ENCODE measurements around the gene ACTR8. TPM values are rescaled to one million over a fixed set of nuclear protein-coding genes. Genes with fewer than 3 reads are reported as not detected.

The ACTR8 gene
- polyA plus RNA-seq, 1 donor (not counting 4 experiments of a cell fraction or from before 2014, with no cell fraction given): 28.8 TPM

DNA sequence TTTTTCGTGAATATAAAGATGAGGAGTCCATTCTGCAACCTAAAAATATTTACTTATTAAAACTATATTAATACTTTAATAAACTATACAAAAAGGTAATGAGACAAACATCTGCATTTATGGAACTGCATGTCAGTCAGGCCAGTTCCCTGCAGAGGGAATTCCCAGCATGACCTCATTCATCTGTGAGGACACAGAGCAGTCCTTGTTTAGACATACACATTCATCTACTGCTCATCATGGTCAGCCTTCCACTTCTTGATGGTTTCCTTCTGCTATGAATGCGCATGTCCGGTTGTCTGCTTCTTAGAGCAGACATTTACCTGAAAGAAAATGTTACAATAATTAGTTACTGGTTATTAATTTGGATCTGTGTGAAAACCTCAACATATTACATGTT, 3.3 kb upstream of the ACTR8 start:
- Histone ChIP-seq H4K20me1 (ENCODE audit: control insufficient read depth, extremely low read depth, insufficient read depth, low read length) (no peaks in the 10 kb centered on the region), H3K9ac (ENCODE audit: control insufficient read depth, extremely low read depth, insufficient read depth, low read length) (no peak overlapping the region), H3K36me3 (ENCODE audit: control insufficient read depth in 2 of 2, extremely low read depth in 1 of 2, insufficient read depth in 2 of 2, low read length in 2 of 2) (peaks cover 0 to 8% of the 10 kb centered on the region in 2 experiments), H2AFZ (ENCODE audit: control insufficient read depth, low read length) (no peak overlapping the region), H3K9me1 (ENCODE audit: control insufficient read depth, extremely low read depth, insufficient read depth, low read length) (peaks cover 4% of the 10 kb centered on the region), H3K4me1 (ENCODE audit: control insufficient read depth, extremely low read depth, insufficient read depth, low read length) (peaks cover 13% of the 10 kb centered on the region), H3K4me2 (ENCODE audit: control insufficient read depth, extremely low read depth, insufficient read depth, low read depth, low read length) (no peak overlapping the region), H3K27me3 (ENCODE audit: control insufficient read depth, extremely low read depth, insufficient read depth, low read length) (no peaks in the 10 kb centered on the region), H3K27ac (ENCODE audit: control insufficient read depth, insufficient read depth, low read length) (no peak overlapping the region), H3K9me3 (ENCODE audit: control insufficient read depth, low read depth, low read length) (no peaks in the 10 kb centered on the region), H3K79me2 (ENCODE audit: control insufficient read depth, insufficient read depth, low read length) (peaks cover 35% of the 10 kb centered on the region), H3K4me3 (ENCODE audit: control insufficient read depth in 2 of 3, extremely low read depth in 1 of 3, insufficient read depth in 2 of 3, low read depth in 1 of 3, low read length in 3 of 3) (no peak overlapping the region)
- dilution Hi-C loops (cut with MboI; ENCODE audit: extremely low pct_ligation_motif_present, low sequenced_read_pairs): no loop called here
- FAIRE-seq (no peak), DNase-seq (ENCODE audit: low read depth, low spot score) (no peak)
- TF ChIP-seq, protein P1, sequence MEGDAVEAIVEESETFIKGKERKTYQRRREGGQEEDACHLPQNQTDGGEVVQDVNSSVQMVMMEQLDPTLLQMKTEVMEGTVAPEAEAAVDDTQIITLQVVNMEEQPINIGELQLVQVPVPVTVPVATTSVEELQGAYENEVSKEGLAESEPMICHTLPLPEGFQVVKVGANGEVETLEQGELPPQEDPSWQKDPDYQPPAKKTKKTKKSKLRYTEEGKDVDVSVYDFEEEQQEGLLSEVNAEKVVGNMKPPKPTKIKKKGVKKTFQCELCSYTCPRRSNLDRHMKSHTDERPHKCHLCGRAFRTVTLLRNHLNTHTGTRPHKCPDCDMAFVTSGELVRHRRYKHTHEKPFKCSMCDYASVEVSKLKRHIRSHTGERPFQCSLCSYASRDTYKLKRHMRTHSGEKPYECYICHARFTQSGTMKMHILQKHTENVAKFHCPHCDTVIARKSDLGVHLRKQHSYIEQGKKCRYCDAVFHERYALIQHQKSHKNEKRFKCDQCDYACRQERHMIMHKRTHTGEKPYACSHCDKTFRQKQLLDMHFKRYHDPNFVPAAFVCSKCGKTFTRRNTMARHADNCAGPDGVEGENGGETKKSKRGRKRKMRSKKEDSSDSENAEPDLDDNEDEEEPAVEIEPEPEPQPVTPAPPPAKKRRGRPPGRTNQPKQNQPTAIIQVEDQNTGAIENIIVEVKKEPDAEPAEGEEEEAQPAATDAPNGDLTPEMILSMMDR (optimal IDR thresholded peaks at IDR 0.05 in 1 of 3, IDR thresholded peaks at IDR 0.05 in 1 of 3, conservative IDR thresholded peaks at IDR 0.05 in 1 of 3; ENCODE audit: extremely low read depth in 1 of 3, insufficient read depth in 2 of 3, low read length in 3 of 3): no peak
- TF ChIP-seq EZH2 (IDR thresholded peaks at IDR 0.05; ENCODE audit: low read length): no peak

DNA sequence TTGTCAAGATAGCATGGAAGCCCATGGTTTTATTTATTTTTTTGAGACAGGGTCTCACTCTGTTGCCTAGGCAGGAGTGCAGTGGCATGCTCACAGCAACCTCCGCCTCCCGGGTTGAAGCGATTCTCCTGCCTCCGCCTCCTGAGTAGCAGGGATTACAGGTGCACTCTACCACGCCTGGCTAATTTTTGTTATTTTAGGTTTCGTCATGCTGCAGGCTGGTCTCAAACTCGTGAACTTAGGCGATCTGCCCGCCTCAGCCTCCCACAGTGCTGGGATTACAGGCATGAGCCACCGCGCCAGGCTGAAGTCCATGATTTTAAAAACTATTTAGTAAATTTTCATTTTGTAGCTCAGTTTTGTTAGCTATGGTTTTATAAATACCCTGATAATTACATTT, 2.7 kb upstream of the ACTR8 start:
- Histone ChIP-seq H3K9me3 (ENCODE audit: control insufficient read depth, low read depth, low read length) (no peaks in the 10 kb centered on the region), H3K79me2 (ENCODE audit: control insufficient read depth, insufficient read depth, low read length) (peaks cover 29% of the 10 kb centered on the region), H3K9me1 (ENCODE audit: control insufficient read depth, extremely low read depth, insufficient read depth, low read length) (no peaks in the 10 kb centered on the region), H3K4me3 (ENCODE audit: control insufficient read depth in 2 of 3, extremely low read depth in 1 of 3, insufficient read depth in 2 of 3, low read depth in 1 of 3, low read length in 3 of 3) (no peak overlapping the region), H3K9ac (ENCODE audit: control insufficient read depth, extremely low read depth, insufficient read depth, low read length) (no peak overlapping the region), H3K27ac (ENCODE audit: control insufficient read depth, insufficient read depth, low read length) (no peak overlapping the region), H3K36me3 (ENCODE audit: control insufficient read depth in 2 of 2, extremely low read depth in 1 of 2, insufficient read depth in 2 of 2, low read length in 2 of 2) (peaks cover 3 to 8% of the 10 kb centered on the region in 2 experiments), H3K4me1 (ENCODE audit: control insufficient read depth, extremely low read depth, insufficient read depth, low read length) (peaks cover 7% of the 10 kb centered on the region), H3K27me3 (ENCODE audit: control insufficient read depth, extremely low read depth, insufficient read depth, low read length) (no peaks in the 10 kb centered on the region), H4K20me1 (ENCODE audit: control insufficient read depth, extremely low read depth, insufficient read depth, low read length) (no peaks in the 10 kb centered on the region), H2AFZ (ENCODE audit: control insufficient read depth, low read length) (no peak overlapping the region), H3K4me2 (ENCODE audit: control insufficient read depth, extremely low read depth, insufficient read depth, low read depth, low read length) (no peak overlapping the region)
- dilution Hi-C loops (cut with MboI; ENCODE audit: extremely low pct_ligation_motif_present, low sequenced_read_pairs): no loop called here
- DNase-seq (ENCODE audit: low read depth, low spot score): no peak
- TF ChIP-seq, protein P1 (optimal IDR thresholded peaks at IDR 0.05 in 1 of 3, IDR thresholded peaks at IDR 0.05 in 1 of 3, conservative IDR thresholded peaks at IDR 0.05 in 1 of 3; ENCODE audit: extremely low read depth in 1 of 3, insufficient read depth in 2 of 3, low read length in 3 of 3): no peak
- TF ChIP-seq EZH2 (IDR thresholded peaks at IDR 0.05; ENCODE audit: low read length): no peak
- FAIRE-seq: no peak

All from keratinocyte (primary cell).